K562 (cell line): Measurements from ENCODE around the gene MRPL37. TPM values are rescaled to one million over a fixed set of nuclear protein-coding genes. Genes with fewer than 3 reads are reported as not detected.

Experiments used
- ATAC-seq: fragments of 200-7000 bp; cut with Tn5 transposase; 3 replicates; pipeline ENCODE4 v1.9.1; 2020; ENCODE audit warnings: moderate library complexity
- BruUV-seq: library from RNA; stranded (reverse); fragments of 400-500 nt; replicated peaks from 2 replicates; lab custom pipeline; 2021; lab: Mats Ljungman, UMichigan
- CTCF ChIA-PET: fragments of 300-600 bp; formaldehyde crosslinking; extraction: SDS; loops from one replicate; lab custom pipeline; 2021; ENCODE audit warnings: low intra/inter-chr PET ratio; lab: Yijun Ruan, JAX
- POLR2A ChIA-PET: fragments of 300-600, 350-650 bp; sonication (Branson Sonifier 250); formaldehyde crosslinking; extraction: SDS; loops from one replicate; lab custom pipeline; 2021; ENCODE audit warnings: antibody characterized with exemption, inconsistent platforms; lab: Yijun Ruan, JAX
- DNase-seq, 4 experiments: peaks; one replicate each; pipeline versions ENCODE4 v3.0.0 to v3.0.0-alpha.2; 2011 to 2018; ENCODE audit warnings: low spot score in 3 of 4, mixed read lengths in 3 of 4; ENCODE audit errors: extremely low read depth in 1 of 4
- FAIRE-seq: peaks from 2 replicates; lab custom pipeline; 2011; peaks lifted over from hg19 to GRCh38; lab: Jason Lieb, UNC
- H2AFZ ChIP-seq: 2 replicates; pipeline ENCODE4 v1.6.0; 2011; ENCODE audit warnings: low read depth, low read length, control low read depth, inconsistent platforms
- H3K27ac ChIP-seq: fragments of 200-600 bp; 3 replicates; pipeline ENCODE4 v1.8.0; 2011; ENCODE audit warnings: low read depth, mild to moderate bottlenecking, control low read depth, inconsistent platforms, low read length, moderate library complexity, mixed read lengths; ENCODE audit errors: extremely low read depth
- H3K27me3 ChIP-seq, 2 experiments: fragments of 300-600 bp in 1 of 2; 2 replicates in 1 of 2; 3 replicates in 1 of 2; pipeline versions ENCODE4 v1.6.0 to v1.8.0; 2011; ENCODE audit warnings: inconsistent platforms in 2 of 2, low read length in 2 of 2, mild to moderate bottlenecking in 1 of 2, mixed read lengths in 1 of 2, moderate library complexity in 1 of 2; ENCODE audit not compliant: control insufficient read depth in 2 of 2, insufficient read depth in 2 of 2
- H3K36me3 ChIP-seq: fragments of 300-600 bp; 3 replicates; pipeline ENCODE4 v1.8.0; 2011; ENCODE audit warnings: mild to moderate bottlenecking, low read length, inconsistent platforms; ENCODE audit not compliant: control insufficient read depth, insufficient read depth
- H3K4me1 ChIP-seq, 2 experiments: fragments of 200-600 bp in 1 of 2; replicated peaks in 1 of 2; 2 replicates in 1 of 2; 3 replicates in 1 of 2; pipeline versions ENCODE4 v1.5.1 to v1.8.0; 2011; ENCODE audit warnings: inconsistent platforms in 2 of 2, low read length in 2 of 2, mild to moderate bottlenecking in 1 of 2, mixed read lengths in 1 of 2, moderate library complexity in 1 of 2; ENCODE audit not compliant: control insufficient read depth in 2 of 2, insufficient read depth in 2 of 2
- H3K4me2 ChIP-seq: 2 replicates; pipeline ENCODE4 v1.6.1; 2011; ENCODE audit warnings: low read length, control low read depth, inconsistent platforms, mixed read lengths; ENCODE audit not compliant: insufficient read depth
- H3K4me3 ChIP-seq: fragments of 200-600 bp; sonication (generic), shearing (Covaris generic); 2 replicates; pipeline ENCODE4 v1.5.1; 2016; ENCODE audit warnings: control low read depth, inconsistent platforms
- H3K79me2 ChIP-seq: fragments of 200-600 bp; 3 replicates; pipeline ENCODE4 v1.8.0; 2011; ENCODE audit warnings: low read length, inconsistent platforms; ENCODE audit not compliant: control insufficient read depth, insufficient read depth
- H3K9ac ChIP-seq, 2 experiments: 2 replicates each; pipeline versions ENCODE4 v1.6.0 to v1.6.1; 2011; ENCODE audit warnings: low read depth in 2 of 2, low read length in 2 of 2, control low read depth in 1 of 2, inconsistent platforms in 1 of 2, mild to moderate bottlenecking in 1 of 2, mixed read lengths in 1 of 2; ENCODE audit not compliant: insufficient read depth in 1 of 2
- H3K9me1 ChIP-seq: one replicate; pipeline ENCODE4 v1.6.0; 2011; ENCODE audit warnings: inconsistent platforms, mild to moderate bottlenecking, low read length, moderate library complexity; ENCODE audit not compliant: control insufficient read depth, insufficient read depth
- H3K9me3 ChIP-seq: replicated peaks from 2 replicates; pipeline ENCODE4 v1.5.1; 2011; ENCODE audit warnings: low read depth, low read length, inconsistent platforms; ENCODE audit not compliant: control insufficient read depth, insufficient read depth
- H4K20me1 ChIP-seq: replicated peaks from 2 replicates; pipeline ENCODE4 v1.6.1; 2011; ENCODE audit warnings: low read length, inconsistent platforms, mixed read lengths; ENCODE audit not compliant: control insufficient read depth, insufficient read depth
- CCNT2 ChIP-seq: IDR thresholded peaks from 2 replicates; pipeline ENCODE4 v1.6.1; 2011; ENCODE audit warnings: borderline replicate concordance, low read depth, mild to moderate bottlenecking, moderate library complexity, mixed read lengths, low read length; ENCODE audit not compliant: insufficient read length; ENCODE audit errors: extremely low read depth
- EGR1 ChIP-seq: fragments of 450-650 bp; conservative IDR thresholded peaks from 2 replicates; pipeline ENCODE4 v1.6.1; 2017; ENCODE audit warnings: mild to moderate bottlenecking
- HNRNPK ChIP-seq: fragments of 200-400 bp; formaldehyde crosslinking; IDR thresholded peaks from one replicate; pipeline ENCODE4 v1.6.1; 2018; ENCODE audit warnings: mild to moderate bottlenecking, low read depth, low read length; ENCODE audit not compliant: poor library complexity, severe bottlenecking
- HOXB6 ChIP-seq: fragments of 250-450 bp; sonication (Bioruptor Pico); IDR thresholded peaks from 2 replicates; pipeline ENCODE4 v1.5.1; 2022; ENCODE audit warnings: mild to moderate bottlenecking, borderline replicate concordance
- SRSF3 ChIP-seq: fragments of 200-400 bp; formaldehyde crosslinking; IDR thresholded peaks from 2 replicates; pipeline ENCODE4 v1.6.1; 2016; ENCODE audit warnings: mild to moderate bottlenecking, low read length, moderate library complexity; ENCODE audit not compliant: insufficient read depth
- STAT5A ChIP-seq: IDR thresholded peaks from 2 replicates; pipeline ENCODE4 v1.6.1; 2012; ENCODE audit warnings: low read length, inconsistent platforms, borderline replicate concordance
- STAT5B ChIP-seq: fragments of 250-450 bp; sonication (Bioruptor Pico); IDR thresholded peaks from 2 replicates; pipeline ENCODE4 v1.8.0; 2021; ENCODE audit warnings: mild to moderate bottlenecking, inconsistent platforms
- WGBS: fragments of 100-300 bp; shearing (Covaris generic); methylation state at CpG from one replicate; pipeline ENCODE4 v1.1.6; 2016; ENCODE audit warnings: low coverage, mixed read lengths; ENCODE audit not compliant: insufficient coverage; ENCODE audit errors: missing lambda C conversion rate; 5-methylcytosine and 5-hydroxymethylcytosine counted together
- in situ Hi-C: fragments of 300-500 bp; cut with MboI; formaldehyde crosslinking; loops from 4 replicates; pipeline ENCODE4 v1.15.0; 2018; ENCODE audit warnings: inconsistent platforms, mixed read lengths
- intact Hi-C: fragments of 100-400 bp; cut with micrococcal nuclease; formaldehyde crosslinking; loops from 2 replicates; pipeline ENCODE4 v1.14.2; 2022
- polyA plus RNA-seq, 8 experiments: library from polyadenylated mRNA; depleted of rRNA in 4 of 8; stranded (reverse) in 5 of 8; unstranded in 3 of 8; fragments of >200 nt; fragmentation: Nextera tagmentation in 2 of 8; fragmentation: Illumina TruSeq in 1 of 8; extraction: Ambion mirVana in 2 of 8; extraction: Trizol in 1 of 8; gene quantifications; 2 replicates each; pipeline versions ENCODE4 v1.2.1 to v1.2.3, GENCODE V29; 2011 to 2014; ENCODE audit warnings: inconsistent platforms in 1 of 8, missing spikeins in 1 of 8
- total RNA-seq, 7 experiments: library from RNA; depleted of rRNA in 6 of 7; stranded (reverse); fragments of >200 nt in 6 of 7; fragmentation: Illumina TruSeq in 2 of 7; extraction: Trizol in 2 of 7; gene quantifications; 2 replicates each; pipeline versions ENCODE4 v1.2.1 to v1.2.3, GENCODE V29; 2011 to 2021; ENCODE audit warnings: low replicate concordance in 1 of 7
- TF ChIP-seq, protein P1 (sequence below): fragments of 450-650 bp; formaldehyde crosslinking; IDR thresholded peaks from 2 replicates; pipeline ENCODE4 v1.4.0; 2022; ENCODE audit warnings: mild to moderate bottlenecking, moderate library complexity
- TF ChIP-seq, protein P2 (sequence below): fragments of 200-800 bp; sonication (Bioruptor generic); IDR thresholded peaks from 2 replicates; pipeline ENCODE4 v1.6.1; 2017; ENCODE audit warnings: missing genetic modification characterization, missing compliant biosample characterization
- TF ChIP-seq, protein P3 (sequence below): fragments of 250-450 bp; sonication (Bioruptor Pico); IDR thresholded peaks from 2 replicates; pipeline ENCODE4 v1.5.0; 2021; ENCODE audit warnings: mild to moderate bottlenecking, moderate library complexity

The MRPL37 gene
- total and polyA plus RNA-seq, 9 of the 15 experiments (the other 6 are each of a cell fraction or from before 2014, with no cell fraction given) = 52.2 to 303 (median 180) TPM

DNA sequence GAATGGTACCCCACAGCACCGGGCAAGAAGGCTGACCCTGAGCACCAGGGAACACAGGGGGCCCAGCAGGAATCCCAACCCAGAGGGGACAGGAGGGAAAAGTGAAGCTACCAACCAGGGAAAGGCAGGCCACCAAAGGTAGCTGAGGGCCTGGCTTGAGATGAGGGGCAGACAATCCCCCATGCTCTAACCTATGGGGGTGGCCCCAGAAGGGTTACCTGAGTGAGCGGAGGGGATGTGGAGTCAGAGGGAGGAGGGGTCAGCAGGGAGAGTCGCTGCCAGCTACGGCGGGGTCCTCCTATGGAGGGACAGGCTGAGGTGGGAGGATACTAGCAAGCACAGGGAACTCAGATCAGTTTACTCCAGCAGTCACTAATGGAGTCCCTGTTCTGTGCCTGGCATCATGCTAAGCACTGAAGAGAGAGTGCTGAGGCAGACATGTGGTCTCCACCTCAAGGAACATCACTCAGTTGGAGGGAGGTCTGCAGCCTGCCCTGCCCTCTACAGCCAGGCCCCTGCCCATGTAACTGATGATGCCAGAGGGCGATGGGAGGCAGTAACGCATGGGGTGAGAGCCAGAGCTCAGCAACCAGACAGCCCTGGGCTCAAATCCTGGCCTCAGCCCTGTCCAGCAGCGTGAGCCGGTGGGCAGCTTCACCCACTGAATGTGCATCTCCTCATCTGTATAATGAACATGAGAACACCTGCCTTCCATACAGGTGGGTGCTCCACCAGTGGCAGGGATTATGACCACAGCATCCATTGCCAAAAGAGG is 21.5 kb upstream of the MRPL37 start:
- no TSS peak for BruUV-seq
- Histone ChIP-seq H3K4me3 (no peak overlapping the region), H3K36me3 (peaks cover 22% of the 10 kb centered on the region; the same call in 2 of the 3 replicates), H3K9me1 (no peaks in the 10 kb centered on the region), H4K20me1 (no peaks in the 10 kb centered on the region), H3K4me1 (no peaks in the 10 kb centered on the region), H2AFZ (no peak overlapping the region), H3K27me3 (no peaks in the 10 kb centered on the region), H3K79me2 (no peaks in the 10 kb centered on the region), H3K9ac (0 out of 4 replicates have a peak overlapping the region, but pooled peaks of 1 of the 2 experiments have one; percentile 10), H3K4me2 (no peak overlapping the region), H3K27ac (no peak overlapping the region), H3K9me3 (no peaks in the 10 kb centered on the region)
- WGBS = 54% methylated on average over 9 of the region's 9 CpGs
- POLR2A ChIA-PET = interaction anchor here (0.7 to 1.6 kb wide), 4 partner anchors 11 to 258 kb away, joined by 3 read pairs; partner anchors contain the start of gene MRPL37
- in situ Hi-C loops = no loop called here
- CTCF ChIA-PET = no interaction called here
- no peak for DNase-seq
- FAIRE-seq = no peak
- ATAC-seq = no peak
- intact Hi-C loops = no loop called here
- TF ChIP-seq, protein P1, sequence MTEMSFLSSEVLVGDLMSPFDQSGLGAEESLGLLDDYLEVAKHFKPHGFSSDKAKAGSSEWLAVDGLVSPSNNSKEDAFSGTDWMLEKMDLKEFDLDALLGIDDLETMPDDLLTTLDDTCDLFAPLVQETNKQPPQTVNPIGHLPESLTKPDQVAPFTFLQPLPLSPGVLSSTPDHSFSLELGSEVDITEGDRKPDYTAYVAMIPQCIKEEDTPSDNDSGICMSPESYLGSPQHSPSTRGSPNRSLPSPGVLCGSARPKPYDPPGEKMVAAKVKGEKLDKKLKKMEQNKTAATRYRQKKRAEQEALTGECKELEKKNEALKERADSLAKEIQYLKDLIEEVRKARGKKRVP (CRISPR knock-in tag) = no peak
- TF ChIP-seq EGR1 = no peak
- TF ChIP-seq, protein P2, sequence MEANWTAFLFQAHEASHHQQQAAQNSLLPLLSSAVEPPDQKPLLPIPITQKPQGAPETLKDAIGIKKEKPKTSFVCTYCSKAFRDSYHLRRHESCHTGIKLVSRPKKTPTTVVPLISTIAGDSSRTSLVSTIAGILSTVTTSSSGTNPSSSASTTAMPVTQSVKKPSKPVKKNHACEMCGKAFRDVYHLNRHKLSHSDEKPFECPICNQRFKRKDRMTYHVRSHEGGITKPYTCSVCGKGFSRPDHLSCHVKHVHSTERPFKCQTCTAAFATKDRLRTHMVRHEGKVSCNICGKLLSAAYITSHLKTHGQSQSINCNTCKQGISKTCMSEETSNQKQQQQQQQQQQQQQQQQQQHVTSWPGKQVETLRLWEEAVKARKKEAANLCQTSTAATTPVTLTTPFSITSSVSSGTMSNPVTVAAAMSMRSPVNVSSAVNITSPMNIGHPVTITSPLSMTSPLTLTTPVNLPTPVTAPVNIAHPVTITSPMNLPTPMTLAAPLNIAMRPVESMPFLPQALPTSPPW (CRISPR knock-in tag) = no peak
- no peak for TF ChIP-seq HNRNPK
- TF ChIP-seq HOXB6 (CRISPR knock-in tag) = no peak
- TF ChIP-seq, protein P3, sequence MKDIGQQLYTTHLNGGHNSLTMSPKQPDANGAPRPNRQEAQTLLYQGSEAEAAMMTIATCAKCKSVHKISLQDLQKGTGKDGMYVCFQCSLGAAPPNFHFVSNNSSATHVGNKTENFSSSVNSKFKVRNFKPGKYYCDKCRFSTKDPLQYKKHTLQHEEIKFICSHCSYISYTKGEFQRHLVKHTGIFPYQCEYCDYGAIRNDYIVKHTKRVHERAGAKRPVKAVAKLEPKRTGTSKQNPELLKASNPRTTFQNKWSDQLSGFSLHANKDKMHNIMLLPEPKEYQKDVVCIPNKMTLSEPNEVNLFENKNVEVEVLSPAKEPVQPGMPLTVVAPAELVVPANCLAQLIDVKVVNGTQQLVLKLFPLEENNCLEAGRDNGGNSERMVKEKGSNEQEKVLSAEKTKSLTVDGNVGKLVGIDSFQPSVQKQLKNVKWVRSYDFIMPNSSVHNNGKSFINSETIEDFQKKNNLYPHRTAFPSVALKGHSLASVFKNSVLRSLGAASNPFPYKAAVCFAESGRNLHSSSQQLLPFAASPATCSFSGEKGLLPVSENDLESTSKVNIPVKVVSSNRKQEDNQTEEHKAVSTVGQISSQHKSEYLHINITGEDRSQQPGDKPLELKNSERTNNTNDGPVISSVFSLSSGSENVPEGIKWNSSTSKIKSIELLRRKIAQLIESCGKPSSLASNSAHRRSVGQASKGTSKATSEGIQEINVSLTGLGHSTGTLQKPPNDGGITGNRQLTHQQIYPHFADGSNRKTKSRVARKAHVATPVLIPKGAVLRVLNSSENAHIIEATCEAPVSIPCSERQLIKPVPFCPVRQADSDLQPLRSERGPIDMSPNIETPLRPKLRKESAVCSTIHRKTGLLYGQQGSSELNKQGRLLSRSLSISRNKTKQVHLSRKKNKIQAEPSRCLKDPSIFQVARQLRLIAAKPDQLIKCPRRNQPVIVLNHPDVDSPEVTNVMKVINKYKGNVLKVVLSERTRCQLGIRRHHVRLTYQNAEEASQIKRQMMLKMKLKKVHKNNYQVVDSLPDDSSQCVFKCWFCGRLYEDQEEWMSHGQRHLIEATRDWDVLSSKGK (CRISPR knock-in tag) = no peak
- TF ChIP-seq SRSF3 = no peak
- TF ChIP-seq STAT5A = no peak
- no peak for TF ChIP-seq STAT5B (CRISPR knock-in tag)
- TF ChIP-seq CCNT2 = no peak
